Activated CD8-positive, alpha-beta memory T cell treated with anti-CD3 and anti-CD28 coated beads for 4 hours (primary cell): ENCODE measurements around the gene CENPM.

Source experiments
- DNase-seq, 2 donors: peaks; one replicate each; pipeline ENCODE4 v3.0.0-alpha.2; 2020; ENCODE audit warnings: low read depth in 2 of 2

CENPM gene

DNA sequence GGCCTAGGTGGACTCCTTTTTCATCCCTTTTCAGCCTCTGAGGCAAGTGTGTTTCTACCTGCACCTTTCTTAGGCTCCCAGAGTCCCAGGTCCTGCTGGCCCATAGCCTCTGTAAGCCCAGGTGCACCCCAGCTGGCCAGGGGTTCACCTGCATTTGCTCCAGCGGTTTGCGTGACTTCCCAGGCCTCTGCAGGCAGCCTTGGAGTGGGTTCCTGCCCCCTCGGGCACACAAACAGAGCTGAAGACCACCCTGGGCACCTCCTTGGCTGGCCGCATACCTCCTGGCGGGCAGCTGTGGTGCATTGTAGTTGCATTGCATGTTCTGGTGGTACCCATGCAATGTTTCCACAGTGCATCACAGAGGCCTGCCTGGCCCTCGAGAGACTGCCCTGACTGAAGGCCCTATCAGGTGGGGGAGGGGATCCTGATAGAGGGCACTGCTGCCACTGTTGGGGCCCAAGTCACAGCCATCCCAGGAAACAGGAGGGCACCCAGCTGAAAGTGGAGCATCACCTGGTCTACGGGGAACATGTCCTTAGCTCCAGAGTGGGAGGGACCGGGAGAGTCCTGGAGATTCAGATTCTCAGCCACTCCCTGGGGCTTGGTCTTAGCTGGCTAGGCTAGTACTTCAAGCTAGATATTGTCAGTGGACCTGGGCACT lies 46.2 kb downstream of the CENPM start:
- no peak for DNase-seq

DNA sequence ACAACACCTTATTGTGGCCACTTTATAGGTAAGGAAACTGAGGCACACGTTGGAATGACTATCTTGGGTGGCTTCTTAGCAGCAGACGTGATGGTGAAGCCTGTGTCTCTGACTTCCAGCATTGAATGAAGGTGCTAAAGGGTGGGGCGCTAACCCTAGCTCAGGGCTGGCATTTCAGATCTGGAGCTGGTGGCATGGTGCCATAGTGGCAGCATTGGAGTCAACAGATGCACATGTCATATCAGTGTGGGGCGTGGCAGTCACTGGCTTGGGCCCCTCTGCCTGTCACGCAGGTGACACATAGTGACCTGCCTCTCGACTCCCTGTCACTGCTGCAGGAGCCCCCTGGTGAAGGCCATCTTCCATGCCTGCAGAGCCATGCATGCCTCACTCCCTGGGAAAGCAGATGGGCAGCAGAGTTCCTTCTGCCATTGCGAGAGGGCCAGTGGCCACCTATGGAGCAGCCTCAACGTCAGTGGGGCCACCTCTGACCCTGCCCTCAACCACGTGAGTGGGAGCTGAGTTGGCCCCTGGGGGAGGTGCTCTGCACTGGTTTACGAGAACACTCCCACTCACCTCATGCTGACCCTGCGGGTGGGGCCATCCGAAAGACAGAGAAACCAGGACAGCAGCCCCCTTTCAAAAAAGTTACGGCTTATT lies 46.8 kb downstream of the CENPM start:
- no peak for DNase-seq

DNA sequence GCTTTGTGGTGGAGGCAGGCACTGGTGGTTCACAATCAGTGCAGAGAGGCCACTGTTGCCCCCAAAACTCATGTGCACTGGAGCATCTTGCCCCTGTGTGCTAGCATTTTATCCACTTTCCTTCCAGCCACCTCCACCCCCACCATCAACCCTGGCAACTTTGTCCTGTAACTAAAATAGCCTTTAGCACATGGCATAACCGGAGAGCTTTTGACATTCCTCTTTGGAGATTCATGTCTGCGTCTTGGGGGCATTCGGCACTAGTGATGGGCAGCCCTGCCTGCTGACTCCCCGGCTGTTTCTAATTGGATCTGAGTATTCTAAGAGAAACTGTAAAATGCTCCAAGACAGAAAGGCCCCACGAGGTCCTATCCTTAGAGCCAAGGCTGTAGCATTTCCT lies 47.8 kb downstream of the CENPM start:
- no peak for DNase-seq

DNA sequence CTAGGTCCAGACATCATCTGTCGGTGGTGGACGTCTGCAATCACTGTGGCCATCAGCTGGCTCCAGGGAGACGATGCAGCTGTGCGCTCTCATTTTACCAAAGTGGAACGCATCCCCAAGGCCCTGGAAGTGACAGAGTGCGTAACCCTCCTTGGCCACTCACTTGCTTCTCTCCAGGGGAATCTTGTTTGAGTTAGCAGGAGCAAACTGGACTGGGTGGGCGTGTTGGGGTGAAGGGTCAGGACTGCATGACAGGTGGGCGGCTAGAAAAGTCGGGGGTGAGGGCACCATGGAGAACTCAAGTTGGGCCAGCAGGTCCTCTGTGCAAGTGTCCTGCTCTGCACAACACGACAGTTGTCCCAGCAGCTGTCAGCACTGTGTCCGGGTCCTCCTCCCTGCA lies 48.3 kb downstream of the CENPM start:
- DNase-seq = no peak

DNA sequence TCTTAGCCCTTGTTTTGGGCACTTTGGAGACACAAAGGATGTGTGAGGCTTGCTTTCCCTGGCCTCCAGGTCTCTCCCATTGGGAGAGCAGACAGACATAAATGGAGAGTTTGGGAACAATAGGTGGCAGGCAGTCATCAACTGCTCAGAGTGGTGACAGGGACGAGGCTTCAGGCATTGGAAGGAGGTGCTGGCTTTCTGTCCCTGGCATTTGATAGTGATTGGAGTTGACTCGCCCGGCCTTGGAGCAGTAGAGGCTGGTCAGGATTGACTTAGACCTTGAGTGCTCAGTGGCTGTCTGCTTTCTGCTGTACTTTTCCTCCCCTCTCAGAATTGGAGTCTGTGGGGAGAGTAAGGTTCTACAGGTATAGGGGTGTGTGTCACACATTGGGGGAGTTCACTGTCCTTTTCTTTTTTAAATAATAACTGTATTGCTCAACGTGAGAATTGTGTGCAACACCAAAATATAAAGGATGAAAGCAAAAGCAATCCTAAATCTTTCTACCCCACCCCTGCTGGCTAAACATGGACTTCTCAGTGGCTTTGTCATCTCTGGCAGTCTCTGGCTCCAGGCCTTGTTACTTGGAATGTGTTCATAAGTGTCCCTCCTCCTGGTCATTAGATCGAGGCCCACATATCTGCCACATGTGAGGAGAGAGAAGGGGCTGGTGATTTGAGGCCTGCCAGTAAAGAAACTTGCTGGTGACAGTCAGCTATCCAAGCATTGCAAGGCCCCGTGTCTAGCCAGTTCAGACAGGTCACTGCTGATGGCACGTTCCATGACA lies 53.2 kb downstream of the CENPM start:
- DNase-seq = no peak

DNA sequence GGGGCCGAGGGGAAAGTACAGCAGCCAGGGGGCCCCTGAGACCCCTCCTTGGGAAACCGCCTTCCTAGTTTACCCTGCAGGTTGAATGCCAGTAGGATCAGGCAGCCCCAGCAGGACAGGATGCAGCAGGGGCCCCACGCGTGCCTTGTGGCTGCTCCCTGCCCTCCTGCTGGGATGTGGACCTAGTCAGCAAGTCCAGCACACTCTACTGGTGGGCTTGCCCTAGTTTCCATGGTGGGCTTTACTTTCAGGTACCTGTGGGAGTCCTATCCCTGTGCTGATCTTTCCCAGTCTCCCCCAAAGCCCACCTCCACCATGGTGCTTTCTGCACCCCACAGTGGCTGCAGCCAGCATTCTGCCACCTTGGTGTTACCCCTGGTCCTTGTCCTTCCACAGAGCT lies 54.2 kb downstream of the CENPM start:
- no peak for DNase-seq

DNA sequence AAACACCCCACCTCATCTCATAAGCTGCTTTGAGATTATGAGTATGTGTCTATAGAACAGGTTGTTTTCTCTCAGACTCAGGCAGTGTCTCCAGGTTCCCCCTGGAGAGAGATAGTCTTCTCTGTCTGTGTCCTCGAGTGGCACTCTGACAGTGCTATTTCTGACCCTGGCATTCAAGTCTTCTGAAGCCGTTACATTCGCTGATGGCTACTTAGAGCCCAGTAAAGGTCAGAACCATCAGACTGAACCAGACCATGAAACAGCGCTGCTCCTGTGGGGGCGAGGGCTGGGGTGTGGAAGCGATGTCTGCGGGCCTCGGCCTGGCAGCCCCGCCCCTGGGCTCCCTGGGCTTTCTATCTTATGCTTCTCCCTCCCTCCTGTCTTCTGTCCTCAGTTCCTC lies 55.5 kb downstream of the CENPM start:
- no peak for DNase-seq
